Stimulated activated CD4-positive, alpha-beta T cell treated with anti-CD3 and anti-CD28 coated beads, TNF-alpha, amount 100 ng/mL, for 48 hours (primary cell): Measurements from ENCODE around the gene CDK14.

ENCODE experiments used
- DNase-seq, 3 donors: peaks; one replicate each; pipeline ENCODE4 v3.0.0-alpha.2; 2020; ENCODE audit warnings: low read depth in 3 of 3

The CDK14 gene

GRCh38 chr7:90948085-90948484 is 352.0 kb downstream of the CDK14 start:
- no peak for DNase-seq

- DNase-seq, result no peak
Measured at GRCh38 chr7:90951229-90951628, 355.1 kb downstream of the CDK14 start.

- DNase-seq, result no peak
Measured at GRCh38 chr7:90951986-90952954, 356.1 kb downstream of the CDK14 start.

GRCh38 chr7:90955641-90956207 is 359.6 kb downstream of the CDK14 start:
- DNase-seq, result no peak

GRCh38 chr7:90957883-90958282 is 361.8 kb downstream of the CDK14 start:
- no peak for DNase-seq

- DNase-seq, result no peak
Measured at GRCh38 chr7:90958647-90959046, 362.5 kb downstream of the CDK14 start.

- no peak for DNase-seq
Measured at GRCh38 chr7:90961037-90961725, 365.1 kb downstream of the CDK14 start.

GRCh38 chr7:90965211-90965610 is 369.1 kb downstream of the CDK14 start:
- DNase-seq, result no peak

GRCh38 chr7:90966346-90966745 is 370.2 kb downstream of the CDK14 start:
- no peak for DNase-seq

GRCh38 chr7:90968871-90969270 is 372.8 kb downstream of the CDK14 start:
- no peak for DNase-seq

- DNase-seq, result no peak
Measured at GRCh38 chr7:90972906-90973550, 376.9 kb downstream of the CDK14 start.

GRCh38 chr7:90977056-90977455 is 380.9 kb downstream of the CDK14 start:
- no peak for DNase-seq

GRCh38 chr7:90980545-90980944 is 384.4 kb downstream of the CDK14 start:
- no peak for DNase-seq

GRCh38 chr7:90982228-90982627 is 386.1 kb downstream of the CDK14 start:
- no peak for DNase-seq

- no peak for DNase-seq
Measured at GRCh38 chr7:90984692-90985091, 388.6 kb downstream of the CDK14 start.

GRCh38 chr7:90988516-90988915 is 392.4 kb downstream of the CDK14 start:
- DNase-seq, result no peak

- no peak for DNase-seq
Measured at GRCh38 chr7:90988996-90989765, 393.1 kb downstream of the CDK14 start.

- DNase-seq, result no peak
Measured at GRCh38 chr7:90994121-90994520, 398.0 kb downstream of the CDK14 start.

- DNase-seq, result no peak
Measured at GRCh38 chr7:90994601-90995000, 398.5 kb downstream of the CDK14 start.

GRCh38 chr7:90995996-90996395 is 399.9 kb downstream of the CDK14 start:
- DNase-seq, result no peak
